ENCODE results near the gene R3HCC1L. TPM values are rescaled to one million over a fixed set of nuclear protein-coding genes. Genes with fewer than 3 reads are reported as not detected.
"Not testable (repeated sequence)": the region's sequence is repeated elsewhere in the genome, so short reads cannot be mapped to it uniquely, and the experiment has no call there.

The R3HCC1L gene
- total and polyA plus RNA-seq, 10 of the 15 experiments (the other 5 are each of a cell fraction or from before 2014, with no cell fraction given) = 11.3 to 20.3 (median 15.3) TPM

GRCh38 chr10:98133075-98133752, 1.2 kb upstream of the R3HCC1L start:
- Histone ChIP-seq H2AFZ (ENCODE audit: control insufficient read depth, low read depth, low read length) (peak overlapping the region; percentile 71), H3K4me2 (ENCODE audit: control insufficient read depth, insufficient read depth) (peak overlapping the region; percentile 93), H3K4me1 (ENCODE audit: control insufficient read depth, insufficient read depth, low read length) (peaks cover 16% of the 10 kb centered on the region), H3K9ac (ENCODE audit: control insufficient read depth, insufficient read depth, low read length) (peak overlapping the region; percentile 10), H3K27ac (ENCODE audit: control insufficient read depth, insufficient read depth) (peak overlapping the region; percentile 94), H3K79me2 (ENCODE audit: control insufficient read depth, insufficient read depth, low read length) (peaks cover 31% of the 10 kb centered on the region)
- RAD21 ChIA-PET (ENCODE audit: unreplicated experiment) = interaction anchor here (1.0 to 1.7 kb wide), 2 partner anchors 9 to 34 kb away, joined by 3 to 7 read pairs; no protein-coding TSS in a partner anchor
- H3K27me3 ChIP-seq (replicated peaks in 1 of 2; ENCODE audit: control insufficient read depth in 2 of 2, insufficient read depth in 2 of 2, low read length in 1 of 2); FAIRE-seq; H4K20me1 ChIP-seq (ENCODE audit: control insufficient read depth, insufficient read depth); H3K9me3 ChIP-seq (replicated peaks; ENCODE audit: control insufficient read depth, insufficient read depth, low read length); intact Hi-C loops (cut with micrococcal nuclease; ENCODE audit: unreplicated experiment); BruUV-seq (replicated peaks); H3K36me3 ChIP-seq (ENCODE audit: control insufficient read depth in 2 of 2, insufficient read depth in 2 of 2, low read length in 1 of 2); H3K4me3 ChIP-seq; in situ Hi-C loops (cut with MboI): not testable (repeated sequence)
- SMC1A ChIA-PET (ENCODE audit: uncharacterized antibody, unreplicated experiment) = interaction anchor here (1.5 to 1.7 kb wide), 2 partner anchors 35 to 90 kb away, joined by 3 to 10 read pairs; no protein-coding TSS in a partner anchor
- peak; percentile 52 for ATAC-seq
- POLR2A ChIA-PET = interaction anchor here (1.1 kb wide), 1 partner anchor 9 kb away, joined by 3 read pairs; no protein-coding TSS in a partner anchor
- peak; percentile 60 for DNase-seq (ENCODE audit: low read depth, low spot score)
- CTCF ChIA-PET = interaction anchor here (1.5 to 3.9 kb wide), 3 partner anchors 31 to 37 kb away, joined by 6 to 23 read pairs (median 6); no protein-coding TSS in a partner anchor
- 46% methylated on average over 9 of the region's 9 CpGs for whole genome bisulfite sequencing (ENCODE audit: insufficient coverage, insufficient replicate concordance, low lambda C conversion rate, missing lambda C conversion rate)
- peak; percentile 78 to 83 for TF ChIP-seq IKZF2 (IDR thresholded peaks at IDR 0.05)
- 0 out of 2 replicates have a peak, but pooled peaks have one; percentile 40 for TF ChIP-seq EED (IDR thresholded peaks at IDR 0.05; ENCODE audit: low read depth)
- peak; percentile 69; the same call in 1 of the 2 replicates for TF ChIP-seq IRF4 (IDR thresholded peaks at IDR 0.05; ENCODE audit: low read depth, low read length)
- peak; percentile 88 for TF ChIP-seq SPI1 (IDR thresholded peaks at IDR 0.05; ENCODE audit: borderline replicate concordance, insufficient read depth, low read depth, low read length)
- peak; percentile 58 for TF ChIP-seq RELB (IDR thresholded peaks at IDR 0.05; ENCODE audit: low read depth)
- peak; percentile 54 for TF ChIP-seq MTA2 (IDR thresholded peaks at IDR 0.05; ENCODE audit: low read depth)
- 0 out of 2 replicates have a peak, but pooled peaks have one; percentile 36 for TF ChIP-seq NKRF (conservative IDR thresholded peaks at IDR 0.05)
- peak; percentile 40; the same call in 1 of the 2 replicates for TF ChIP-seq ZBTB33 (IDR thresholded peaks at IDR 0.05)
- TF ChIP-seq BHLHE40 (IDR thresholded peaks at IDR 0.05; ENCODE audit: borderline replicate concordance in 1 of 2, low read depth in 2 of 2, low read length in 1 of 2) = peak; percentile 34 to 77; a peak in 1 of 4 replicates
- peak; percentile 49; the same call in 1 of the 2 replicates for TF ChIP-seq BACH1 (IDR thresholded peaks at IDR 0.05; ENCODE audit: borderline replicate concordance)
- peak; percentile 20; the same call in 1 of the 2 replicates for TF ChIP-seq RUNX3 (IDR thresholded peaks at IDR 0.05; ENCODE audit: low read length)
- TF ChIP-seq PKNOX1 (IDR thresholded peaks at IDR 0.05) = peak; percentile 67
- TF ChIP-seq IKZF1 (conservative IDR thresholded peaks at IDR 0.05) = peak; percentile 76
- TF ChIP-seq DPF2 (IDR thresholded peaks at IDR 0.05) = peak; percentile 88; the same call in 1 of the 2 replicates
